Putamen (tissue), 1 donor: ENCODE results near the gene COL8A1.
"Not testable (repeated sequence)": the region's sequence is repeated elsewhere in the genome, so short reads cannot be mapped to it uniquely, and the experiment has no call there.

Experiments used
- DNase-seq: peaks from one replicate; pipeline ENCODE4 v3.0.0-alpha.2; 2016; ENCODE audit warnings: low spot score

COL8A1 gene

GRCh38 chr3:99709686-99710085, 71.3 kb downstream of the COL8A1 start:
- DNase-seq: no peak

DNA sequence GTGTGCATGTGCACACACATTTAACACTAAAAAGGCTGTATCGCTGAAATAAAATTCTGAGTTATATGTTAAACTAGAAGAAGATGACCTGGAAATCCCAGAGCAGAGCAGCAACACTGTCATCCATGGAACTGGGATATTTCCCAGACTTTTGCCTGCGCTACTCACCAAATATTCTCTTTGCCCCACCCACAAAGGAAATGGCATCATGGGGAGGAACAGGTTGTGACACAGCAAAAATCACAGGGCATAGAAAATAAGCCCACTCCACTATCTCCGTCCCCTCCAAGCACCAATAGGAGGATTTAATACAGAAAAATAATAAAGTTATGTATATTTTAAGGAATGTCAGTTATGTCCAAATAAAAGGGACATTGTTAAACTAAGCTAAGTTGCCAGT, 71.7 kb downstream of the COL8A1 start:
- DNase-seq: no peak

DNA sequence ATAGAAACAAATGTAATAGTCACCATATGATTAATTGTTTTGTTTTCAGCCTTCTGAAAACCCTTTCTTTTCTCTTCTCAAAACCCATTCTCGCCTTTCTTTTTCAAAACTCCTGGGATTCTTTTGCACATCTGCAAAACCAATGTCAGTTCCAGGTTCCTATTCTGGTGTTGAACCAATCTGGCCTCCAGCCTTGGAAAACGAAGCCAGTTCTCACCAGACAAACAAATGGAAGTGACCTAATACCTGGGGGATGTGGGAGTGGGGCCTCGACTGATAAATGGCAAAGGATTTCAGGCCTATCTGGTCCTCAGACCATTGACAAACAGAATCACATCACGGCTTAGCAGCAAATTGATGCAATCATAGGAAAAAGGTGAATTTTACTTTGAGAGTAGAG, 73.0 kb downstream of the COL8A1 start:
- no peak for DNase-seq

- no peak for DNase-seq
These were observed 74.0 kb downstream of the COL8A1 start for GRCh38 chr3:99712291-99712954.

DNA sequence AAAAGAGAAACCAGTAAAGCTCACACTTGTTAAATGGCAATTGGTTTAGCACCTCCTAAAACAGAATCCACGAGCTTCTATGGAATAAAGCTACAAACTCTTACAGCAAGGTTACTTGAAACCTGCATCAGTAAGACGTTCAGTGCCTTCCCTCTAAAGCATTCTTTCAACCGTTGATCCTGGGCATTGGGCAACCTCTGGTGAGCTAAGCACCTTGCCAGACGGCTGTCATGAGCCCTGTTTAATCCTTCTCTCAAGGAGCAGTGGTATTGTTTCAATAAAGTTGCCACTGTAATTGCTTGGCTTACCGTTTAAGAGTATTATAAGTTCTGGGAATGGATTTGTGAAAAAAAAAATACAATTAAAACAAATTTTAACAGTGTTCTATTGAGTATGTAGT, 75.0 kb downstream of the COL8A1 start:
- DNase-seq: no peak

GRCh38 chr3:99714146-99714545, 75.8 kb downstream of the COL8A1 start:
- DNase-seq: no peak

GRCh38 chr3:99714575-99714974, 76.2 kb downstream of the COL8A1 start:
- DNase-seq: no peak

GRCh38 chr3:99716463-99716995, 78.1 kb downstream of the COL8A1 start:
- DNase-seq: no peak

- DNase-seq: no peak
These were observed 82.7 kb downstream of the COL8A1 start for GRCh38 chr3:99720985-99721632.

DNA sequence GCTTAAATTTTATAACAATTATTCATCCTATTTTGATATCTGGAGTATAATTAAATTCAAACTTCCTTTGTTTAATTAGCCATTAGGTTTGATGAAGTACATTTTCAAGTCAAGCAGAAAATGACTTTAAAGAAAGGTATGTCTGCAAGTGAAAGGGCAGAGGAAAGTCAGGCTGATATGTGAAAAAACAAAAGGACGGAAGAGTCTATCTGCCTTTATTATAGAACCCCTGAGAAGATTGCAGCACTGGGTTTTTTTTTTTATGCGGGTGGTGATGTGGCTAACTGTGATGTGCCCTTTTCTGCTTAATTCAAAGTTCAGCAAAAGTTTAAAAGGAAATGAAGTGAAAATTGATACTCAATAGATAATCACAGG, 83.2 kb downstream of the COL8A1 start:
- DNase-seq: no peak

GRCh38 chr3:99724276-99724675, 85.9 kb downstream of the COL8A1 start:
- DNase-seq: no peak

DNA sequence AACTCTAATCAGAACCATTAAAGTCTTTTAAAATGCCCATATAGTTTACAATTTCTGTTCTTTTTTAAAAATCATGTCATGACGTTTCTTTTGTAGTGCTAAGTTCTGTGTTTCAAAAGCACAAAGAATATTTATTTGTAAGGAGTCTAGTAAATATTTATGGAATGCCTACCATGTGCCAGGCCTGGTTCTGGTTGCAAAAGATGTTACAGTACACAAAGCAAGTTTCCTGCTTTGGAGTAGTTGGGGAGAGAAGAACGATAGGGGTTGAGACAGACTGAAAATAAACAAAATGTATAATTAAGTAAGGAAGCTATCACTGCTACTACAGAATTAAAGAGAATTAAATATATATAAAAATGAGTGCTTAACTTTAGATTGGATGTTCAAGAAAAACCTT, 92.5 kb downstream of the COL8A1 start:
- DNase-seq: no peak

- no peak for DNase-seq
These were observed 93.1 kb downstream of the COL8A1 start for GRCh38 chr3:99731499-99731898.

DNA sequence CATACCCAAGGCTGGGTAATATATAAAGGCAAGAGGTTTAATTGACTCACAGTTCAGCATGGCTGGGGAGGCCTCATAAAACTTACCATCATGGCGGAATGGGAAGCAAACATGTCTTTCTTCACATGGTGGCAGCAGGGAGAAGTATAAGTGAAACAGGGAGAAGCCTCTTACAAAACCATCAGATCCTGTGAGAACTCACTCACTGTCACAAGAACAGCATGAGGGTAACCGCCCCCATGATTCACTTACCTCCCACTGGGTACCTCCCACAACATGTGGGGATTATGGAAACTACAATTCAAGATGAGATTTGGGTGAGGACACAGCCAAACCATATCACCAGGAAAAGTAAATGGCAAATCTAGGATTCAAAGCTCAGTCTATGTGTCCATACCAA, 102.0 kb downstream of the COL8A1 start:
- DNase-seq: not testable (repeated sequence)

DNA sequence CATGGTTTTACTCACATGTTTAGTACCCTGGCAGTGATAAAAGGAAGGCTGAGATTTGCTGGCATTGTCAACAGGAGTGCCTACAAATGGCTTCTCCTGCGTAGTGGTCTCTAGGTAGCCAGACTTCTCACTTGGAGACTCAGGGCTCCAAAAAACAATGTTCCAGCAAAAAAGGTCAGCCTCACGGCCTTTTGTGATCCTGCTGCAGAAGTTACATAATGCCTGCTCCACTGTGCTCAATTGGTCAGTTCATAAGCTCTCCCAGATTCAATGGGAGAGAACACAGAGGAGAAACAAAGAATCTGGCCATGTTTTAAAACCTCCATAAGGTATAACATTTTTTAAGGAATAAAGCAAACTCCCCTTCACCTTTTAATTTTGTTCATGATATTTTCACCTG, 103.2 kb downstream of the COL8A1 start:
- no peak for DNase-seq

- no peak for DNase-seq
These were observed 109.5 kb downstream of the COL8A1 start for GRCh38 chr3:99747915-99748314.

- DNase-seq: no peak
These were observed 113.3 kb downstream of the COL8A1 start for GRCh38 chr3:99751649-99752048.

- DNase-seq: peak; percentile 48
These were observed 115.0 kb downstream of the COL8A1 start for GRCh38 chr3:99753268-99753975.

DNA sequence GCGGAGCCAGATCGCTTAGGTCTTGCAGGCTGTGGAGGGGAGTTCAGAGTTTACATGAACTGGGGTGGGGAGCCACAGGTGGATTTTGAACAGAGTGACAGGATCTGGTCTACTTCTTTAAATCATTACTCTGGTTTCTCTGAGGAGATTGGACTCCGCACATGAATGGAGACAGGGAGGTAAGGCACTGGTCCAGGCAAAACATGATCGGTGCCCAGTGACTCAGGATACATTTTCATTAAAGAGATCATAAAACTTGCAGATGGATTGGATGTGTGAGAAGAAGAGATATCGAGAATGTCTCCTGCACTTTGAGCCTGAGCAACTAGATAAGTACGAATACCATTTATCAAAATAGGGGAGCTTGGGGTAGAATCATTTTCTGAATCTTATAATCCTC, 117.4 kb downstream of the COL8A1 start:
- no peak for DNase-seq

DNA sequence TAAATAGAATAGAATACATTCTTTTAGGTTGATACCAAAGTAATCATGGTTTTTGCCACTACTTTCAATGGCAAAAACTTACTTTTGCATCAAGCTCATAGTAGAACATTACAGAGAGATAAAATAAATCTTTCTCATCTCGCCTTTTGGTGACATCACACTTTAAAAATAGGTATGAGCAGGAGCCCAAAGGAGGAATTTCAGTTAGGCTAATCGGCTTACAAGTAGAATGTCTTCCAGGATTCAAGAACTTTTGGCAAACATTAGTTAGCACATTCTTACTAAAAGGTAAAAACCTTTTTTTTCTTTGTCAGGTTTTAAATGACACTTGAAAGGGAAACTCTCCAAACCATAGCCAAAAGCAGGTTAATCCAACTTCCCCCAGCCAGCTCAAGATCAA, 119.6 kb downstream of the COL8A1 start:
- no peak for DNase-seq

GRCh38 chr3:99758502-99759177, 120.2 kb downstream of the COL8A1 start:
- DNase-seq: no peak

DNA sequence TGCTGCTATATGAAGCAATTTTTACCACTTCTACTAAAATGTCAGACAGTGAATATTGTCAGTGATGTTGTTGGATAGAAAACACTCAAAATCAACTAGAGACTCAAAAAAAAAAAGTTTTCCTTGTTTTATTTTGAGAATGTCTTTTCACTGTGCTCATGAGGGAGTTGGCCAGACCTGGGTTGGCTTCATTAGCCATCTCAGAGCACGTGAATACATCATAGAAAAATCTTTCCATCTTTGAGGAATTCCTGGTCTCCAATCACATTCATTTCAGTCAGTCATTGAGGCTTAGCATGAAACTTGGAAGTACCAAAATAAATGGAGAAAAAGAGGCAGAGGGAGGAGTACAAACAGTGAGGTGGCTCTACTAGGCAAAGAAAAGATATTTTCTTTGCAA, 121.6 kb downstream of the COL8A1 start:
- DNase-seq: no peak

DNA sequence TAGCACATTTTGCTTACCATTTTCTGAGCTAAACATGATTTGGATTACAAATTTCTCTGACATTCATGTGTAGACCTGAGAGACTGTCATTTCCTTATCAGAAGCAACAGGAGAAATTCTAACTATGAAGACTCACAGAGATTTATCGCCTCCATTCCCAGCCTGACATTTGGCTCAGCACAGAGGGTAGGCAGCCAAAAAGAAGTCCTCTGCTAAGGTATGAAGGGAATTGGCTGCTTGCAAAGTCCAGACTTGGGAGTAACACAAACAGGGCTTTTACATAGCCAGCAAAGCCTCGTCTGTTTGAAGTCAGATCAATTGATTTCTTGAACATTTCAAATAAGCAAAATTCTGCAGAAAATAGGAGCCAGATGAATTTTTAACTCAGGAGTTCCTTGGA, 122.2 kb downstream of the COL8A1 start:
- DNase-seq: no peak
